Activated CD8-positive, alpha-beta memory T cell treated with anti-CD3 and anti-CD28 coated beads for 24 hours (primary cell): Measurements from ENCODE around the gene EMID1.

ENCODE experiments used
- DNase-seq: peaks from one replicate; pipeline ENCODE4 v3.0.0-alpha.2; 2020

Gene EMID1

DNA sequence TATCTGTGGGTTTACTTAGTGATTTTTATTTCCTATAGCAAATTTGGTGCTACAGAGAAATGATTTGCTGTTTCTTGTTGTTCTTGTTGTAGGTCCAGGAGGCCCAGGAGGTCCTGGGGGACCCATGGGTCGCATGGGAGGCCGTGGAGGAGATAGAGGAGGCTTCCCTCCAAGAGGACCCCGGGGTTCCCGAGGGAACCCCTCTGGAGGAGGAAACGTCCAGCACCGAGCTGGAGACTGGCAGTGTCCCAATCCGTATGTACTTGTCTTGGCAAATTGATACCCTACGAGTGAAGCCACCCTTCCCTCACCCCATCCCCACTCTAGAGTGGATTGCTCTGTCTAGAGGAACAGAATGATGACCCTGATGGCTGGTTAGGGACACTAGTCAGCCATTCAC, 92.9 kb downstream of the EMID1 start:
- peak; percentile 44 for DNase-seq

- DNase-seq = peak; percentile 51
These were observed 93.6 kb downstream of the EMID1 start for GRCh38 chr22:29299136-29299900.

DNA sequence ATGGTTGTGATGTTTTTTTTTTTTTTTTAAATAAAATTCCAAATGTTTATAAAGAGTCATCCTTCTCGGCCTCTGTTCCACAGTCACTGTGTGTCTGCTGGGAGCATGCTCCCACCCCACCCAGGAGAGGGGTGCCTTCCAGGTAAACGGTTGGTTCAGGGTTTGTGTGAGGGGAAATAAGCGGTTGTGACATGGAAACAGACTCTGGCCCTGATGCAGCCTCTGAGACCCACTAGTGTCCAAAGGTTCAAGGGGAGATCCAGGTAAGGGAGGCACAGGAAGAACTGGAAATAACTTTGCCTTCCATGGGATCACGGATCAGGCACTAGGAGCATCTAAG, 94.7 kb downstream of the EMID1 start:
- DNase-seq = peak; percentile 51

DNA sequence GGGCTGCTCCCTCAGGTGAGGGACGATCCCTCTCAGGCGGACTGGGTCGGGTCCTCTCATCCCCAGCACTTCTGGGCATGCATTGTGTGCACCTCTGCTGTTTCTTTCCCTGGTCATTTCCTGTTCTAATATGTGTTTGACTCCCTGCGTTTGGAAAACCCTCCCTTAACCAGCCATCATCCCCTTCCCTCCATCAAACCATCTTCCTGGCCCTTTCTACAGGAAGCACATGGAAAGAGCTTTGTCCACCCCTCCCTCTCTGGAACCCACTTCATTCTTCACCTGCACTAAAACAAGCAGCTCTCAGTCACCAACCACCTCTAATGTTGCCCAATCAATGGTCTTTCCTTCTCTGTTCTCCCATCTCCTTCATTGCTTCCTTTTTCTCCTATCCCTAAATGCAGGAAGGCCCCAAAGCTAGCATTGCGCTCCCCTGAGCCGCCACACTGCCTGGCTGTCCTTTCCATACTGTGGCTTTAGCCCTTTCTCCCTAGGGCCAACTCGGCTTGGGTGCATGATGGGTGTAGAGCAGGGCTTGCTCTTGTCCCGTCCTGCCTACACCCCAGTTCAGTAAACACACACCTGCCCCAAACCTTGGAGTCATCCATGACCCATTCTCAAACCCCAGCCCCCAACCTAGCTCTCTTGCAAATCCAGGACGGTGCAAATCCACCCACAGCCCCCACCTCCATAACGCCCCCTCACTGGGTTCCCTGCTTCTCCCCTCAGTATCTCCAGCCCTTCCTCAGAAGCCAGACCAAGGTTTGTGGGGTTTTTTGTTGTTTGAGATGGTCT, 95.3 kb downstream of the EMID1 start:
- no peak for DNase-seq

DNA sequence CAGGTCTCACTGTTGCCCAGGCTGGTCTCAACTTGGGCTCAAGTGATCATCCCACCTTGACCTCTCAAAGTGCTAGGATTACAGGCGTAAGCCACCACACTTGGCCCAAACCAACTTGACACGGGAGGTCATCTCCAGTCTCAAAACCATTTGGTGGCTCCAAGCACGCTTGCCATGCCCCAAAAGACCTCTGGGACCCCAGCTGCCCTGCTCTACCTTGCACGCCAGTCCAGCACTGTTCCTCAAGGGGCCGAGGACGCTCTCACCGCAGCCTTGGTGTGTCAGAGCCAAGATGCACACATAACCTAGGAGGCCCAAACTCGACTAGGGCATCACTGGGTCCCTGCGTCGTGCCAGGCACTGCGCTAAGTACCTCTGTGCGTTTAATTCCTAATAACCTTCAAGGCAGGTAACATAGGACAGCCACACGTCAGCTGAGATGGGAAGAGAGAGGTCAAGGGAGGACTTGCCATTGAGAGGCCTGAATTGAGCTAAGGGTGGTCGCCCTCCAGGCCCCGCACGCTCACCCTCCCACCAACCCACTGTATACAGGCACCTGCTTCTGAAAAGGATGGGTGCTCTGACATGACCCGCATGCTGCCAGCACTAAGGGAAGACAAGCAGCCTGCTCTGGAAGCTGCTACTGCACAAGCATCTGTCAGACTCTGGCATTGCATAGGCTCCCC, 96.2 kb downstream of the EMID1 start:
- DNase-seq = no peak

- no peak for DNase-seq
These were observed 96.6 kb downstream of the EMID1 start for GRCh38 chr22:29302402-29302680.

GRCh38 chr22:29302681-29303465, 97.2 kb downstream of the EMID1 start:
- no peak for DNase-seq

DNA sequence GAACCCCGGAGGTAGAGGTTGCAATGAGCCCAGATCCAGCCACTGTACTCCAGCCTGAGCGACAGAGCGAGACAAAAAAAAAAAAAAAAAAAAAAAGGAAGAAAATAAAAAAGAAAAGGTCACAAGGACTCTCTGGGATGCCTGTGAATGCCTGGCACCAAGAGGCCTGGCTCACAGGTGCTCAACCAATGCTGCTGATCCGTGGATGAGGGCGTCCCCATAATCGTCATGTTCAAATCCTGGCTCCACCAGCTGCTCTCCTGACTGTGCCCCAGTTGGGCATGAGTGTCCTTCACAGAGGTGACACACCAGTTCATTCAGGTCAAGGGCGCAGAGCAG, 100.1 kb downstream of the EMID1 start:
- DNase-seq = no peak

GRCh38 chr22:29306175-29306834, 100.6 kb downstream of the EMID1 start, which contains the start of gene GAS2L1:
TSS of gene GAS2L1 (plus strand) at chr22:29306650. CDS start at chr22:29308106, 1,456 bp downstream.
- DNase-seq = peak; percentile 75

DNA sequence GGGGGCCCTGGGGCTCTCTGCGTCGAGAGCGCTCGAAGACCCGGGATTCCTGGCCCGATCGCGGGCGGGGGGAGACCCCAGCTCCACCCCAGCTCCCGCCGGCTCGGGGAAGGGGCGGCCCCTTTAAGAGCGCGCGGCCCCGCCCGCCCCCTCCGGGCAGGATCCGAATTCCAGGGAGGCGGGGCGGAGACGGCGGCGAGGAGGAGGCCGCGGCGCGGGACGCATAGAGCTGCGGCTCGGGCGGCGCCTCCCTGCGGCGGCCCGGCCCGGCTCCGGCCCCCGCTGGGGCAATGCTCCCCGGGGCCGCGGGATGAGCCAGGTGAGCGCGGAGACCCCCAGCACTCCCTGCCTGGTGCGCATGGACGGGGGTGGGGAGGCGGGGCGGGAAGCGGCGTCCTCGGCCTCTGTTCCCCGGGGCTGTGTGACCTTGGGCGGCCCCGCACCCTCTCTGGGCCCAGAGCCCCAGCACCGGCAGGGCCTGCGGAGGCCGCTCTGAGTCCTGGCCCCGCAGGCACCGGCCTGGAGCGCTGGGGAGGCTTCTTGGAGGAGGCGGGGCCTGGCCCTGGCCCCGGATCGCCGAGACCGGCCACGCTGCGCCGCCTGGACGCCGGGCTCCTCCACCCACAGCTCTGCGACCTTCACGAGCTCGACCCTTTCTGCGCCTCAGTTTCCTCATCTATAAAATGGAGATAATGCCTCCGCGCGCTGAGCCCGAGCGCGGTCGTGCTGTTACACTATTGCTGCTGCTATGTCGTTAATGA, 101.3 kb downstream of the EMID1 start:
- peak; percentile 64 for DNase-seq

DNA sequence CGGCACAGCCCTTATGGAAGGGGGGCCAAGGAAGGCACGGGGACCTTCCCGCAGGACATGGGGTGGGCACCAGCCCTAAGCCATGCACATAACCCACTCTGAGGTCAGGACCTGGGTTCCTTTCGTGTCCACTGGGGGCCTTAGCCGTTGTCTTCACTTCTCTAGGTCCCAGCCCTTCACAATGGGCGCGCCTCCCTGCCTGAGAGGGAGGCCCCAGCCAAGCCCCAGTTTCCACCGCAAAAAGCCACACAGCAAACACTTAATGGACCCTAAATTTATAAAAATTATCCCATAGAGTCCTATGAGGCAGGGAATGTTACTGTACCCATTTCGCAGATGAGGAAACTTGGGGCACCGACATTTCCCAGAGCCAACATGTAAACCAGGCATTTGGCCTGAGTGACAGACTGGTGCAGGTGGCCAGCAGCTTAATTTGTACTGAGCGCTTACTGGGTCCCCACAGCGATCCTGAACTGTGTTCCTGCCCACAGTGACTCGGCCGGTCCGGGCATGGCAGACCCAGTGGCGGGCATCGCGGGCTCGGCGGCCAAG, 102.0 kb downstream of the EMID1 start:
- no peak for DNase-seq

- no peak for DNase-seq
These were observed 102.6 kb downstream of the EMID1 start for GRCh38 chr22:29308148-29308790.

GRCh38 chr22:29308791-29309262, 103.1 kb downstream of the EMID1 start:
- no peak for DNase-seq
